ENCODE data around the gene ZNF695.
"Not testable (repeated sequence)": the region's sequence is repeated elsewhere in the genome, so short reads cannot be mapped to it uniquely, and the experiment has no call there.

Gene ZNF695

DNA sequence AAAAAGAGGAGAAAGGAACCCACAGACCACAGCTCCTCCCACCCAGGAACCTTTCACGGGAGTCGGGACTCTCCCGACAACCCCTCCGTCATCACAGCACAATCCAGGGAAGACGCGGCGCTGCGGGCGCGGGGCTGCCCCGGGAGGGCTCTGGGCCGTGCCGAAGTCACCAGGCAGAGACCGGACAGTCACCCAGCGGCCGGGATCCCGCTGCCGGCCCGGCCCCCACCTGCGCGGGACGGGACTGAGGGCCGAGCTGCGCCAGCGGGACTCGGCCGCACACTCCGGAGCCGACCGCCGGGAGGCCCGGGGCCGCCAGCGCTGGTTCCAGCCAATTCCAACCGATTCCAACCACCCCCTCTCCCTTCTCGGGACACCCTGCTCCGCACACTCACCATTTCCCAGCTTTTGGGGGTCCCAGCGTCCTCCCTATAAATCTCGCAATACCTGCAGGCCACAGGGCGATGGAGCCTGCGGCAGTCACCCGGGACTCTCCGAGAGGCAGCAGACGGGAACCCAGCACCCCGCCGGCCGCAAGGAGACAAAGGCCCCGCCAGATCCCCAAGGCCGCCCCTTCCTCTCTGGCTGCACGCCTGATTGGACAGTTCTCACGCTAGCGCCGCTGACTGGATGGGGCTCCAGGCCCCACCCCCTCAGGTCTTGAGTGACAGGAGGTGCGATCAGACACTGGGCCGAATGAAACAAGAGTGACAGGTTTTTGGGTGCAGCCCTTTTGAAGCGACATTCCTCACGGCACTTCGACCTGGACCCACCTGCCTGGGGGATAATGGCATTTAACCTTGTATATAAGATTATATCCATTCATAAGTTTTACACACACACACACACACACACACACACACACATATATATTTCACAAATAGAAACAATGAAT lies at the start of gene ZNF695:
ZNF695 (minus strand) TSS at position 547 of the 895 bp plus-strand sequence; CDS start at position 398, 149 bp downstream.
- peak; percentile 9 for DNase-seq (ENCODE audit: low read depth)

DNA sequence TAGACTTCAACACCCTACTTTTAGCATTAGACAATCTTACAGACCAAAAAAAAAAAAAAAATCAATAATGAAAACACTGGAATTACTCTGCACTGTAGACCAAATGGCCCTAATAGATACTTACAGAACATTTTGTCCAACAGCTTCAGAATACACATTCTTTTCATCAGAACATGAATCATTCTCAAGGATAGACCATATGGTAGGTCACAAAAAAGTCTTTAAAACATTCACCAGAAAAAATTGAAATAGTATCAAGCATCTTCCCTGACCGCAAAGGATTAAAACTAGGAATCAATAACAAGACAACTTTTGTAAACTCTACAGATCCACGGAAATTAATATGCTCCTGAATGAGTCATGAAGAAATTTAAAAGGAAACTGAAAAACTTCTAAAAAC lies 48.2 kb upstream of the ZNF695 start:
- DNase-seq (ENCODE audit: low read depth), result no peak

DNA sequence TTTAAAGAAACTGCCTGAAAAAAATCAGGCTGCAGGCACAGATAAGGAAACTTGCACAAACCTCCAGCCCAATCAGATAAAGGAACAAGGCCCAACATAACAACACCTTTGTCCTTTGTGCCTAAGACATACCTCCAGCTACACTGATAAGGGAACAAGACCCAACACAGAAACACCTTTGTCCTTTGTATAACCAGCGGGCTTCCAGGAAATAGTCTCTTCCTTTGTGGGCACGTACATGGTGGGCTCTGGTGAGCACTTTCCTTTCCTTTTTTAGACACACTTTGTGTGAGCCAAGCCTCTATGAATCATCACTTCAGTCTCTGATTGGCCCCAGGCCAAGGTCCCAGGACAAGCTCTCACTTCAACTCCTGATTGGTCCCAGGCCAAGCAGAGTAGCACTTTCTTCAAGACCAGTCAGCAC lies 47.1 kb upstream of the ZNF695 start:
- DNase-seq (ENCODE audit: low read depth), result no peak

DNA sequence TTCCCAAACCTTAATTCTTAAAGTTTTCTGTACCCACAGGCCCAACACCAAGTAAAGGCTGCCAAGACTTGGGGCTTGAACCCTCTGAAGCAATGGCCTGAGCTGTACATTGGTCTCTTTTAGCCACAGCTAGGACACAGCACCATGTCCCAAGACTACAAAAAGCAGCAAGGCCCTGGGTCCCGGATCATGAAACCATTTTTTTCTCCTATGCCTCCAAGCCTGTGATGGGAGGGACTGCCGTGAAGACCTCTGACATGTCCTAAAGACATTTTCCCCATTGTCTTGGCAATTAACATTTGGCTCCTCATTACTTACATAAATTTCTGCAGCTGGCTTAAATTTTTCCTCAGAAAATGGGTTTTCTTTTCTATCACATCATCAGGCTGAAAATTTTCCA lies 39.8 kb upstream of the ZNF695 start:
- no peak for DNase-seq (ENCODE audit: low read depth)

DNA sequence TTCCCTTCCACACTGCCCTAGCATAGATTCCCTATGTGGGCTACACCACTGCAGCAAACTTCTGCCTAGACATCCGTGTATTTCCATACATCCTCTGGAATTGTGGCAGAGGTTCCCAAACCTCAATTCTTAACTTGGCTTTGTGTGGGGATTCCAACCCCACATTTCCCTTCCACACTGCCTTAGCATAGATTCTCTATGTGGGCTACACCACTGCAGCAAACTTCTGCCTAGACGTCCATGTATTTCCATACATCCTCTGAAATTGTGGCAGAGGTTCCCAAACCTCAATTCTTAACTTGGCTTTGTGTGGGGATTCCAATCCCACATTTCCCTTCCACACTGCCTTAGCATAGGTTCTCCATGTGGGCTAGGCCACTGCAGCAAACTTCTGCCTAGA lies 39.4 kb upstream of the ZNF695 start:
- DNase-seq (ENCODE audit: low read depth), result no peak

DNA sequence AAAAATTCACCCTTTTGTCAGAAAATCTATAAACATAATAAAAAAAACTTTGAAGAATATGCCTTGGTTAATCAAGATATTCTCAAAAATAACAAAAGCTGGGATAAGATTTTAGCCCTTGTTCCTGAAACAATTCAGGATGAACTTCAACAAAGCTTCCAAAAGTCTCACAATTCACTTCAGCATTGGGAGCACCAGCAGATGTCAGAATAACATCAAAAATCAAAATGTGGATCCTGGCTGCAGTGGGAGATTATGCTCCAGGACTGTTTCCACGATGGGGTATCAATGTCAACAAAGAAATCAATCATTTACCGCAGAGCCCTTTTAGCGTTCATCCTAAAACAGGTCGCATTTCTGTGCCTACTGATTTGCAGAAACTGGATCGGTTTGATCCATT lies 35.5 kb upstream of the ZNF695 start:
- DNase-seq (ENCODE audit: low read depth), result no peak

DNA sequence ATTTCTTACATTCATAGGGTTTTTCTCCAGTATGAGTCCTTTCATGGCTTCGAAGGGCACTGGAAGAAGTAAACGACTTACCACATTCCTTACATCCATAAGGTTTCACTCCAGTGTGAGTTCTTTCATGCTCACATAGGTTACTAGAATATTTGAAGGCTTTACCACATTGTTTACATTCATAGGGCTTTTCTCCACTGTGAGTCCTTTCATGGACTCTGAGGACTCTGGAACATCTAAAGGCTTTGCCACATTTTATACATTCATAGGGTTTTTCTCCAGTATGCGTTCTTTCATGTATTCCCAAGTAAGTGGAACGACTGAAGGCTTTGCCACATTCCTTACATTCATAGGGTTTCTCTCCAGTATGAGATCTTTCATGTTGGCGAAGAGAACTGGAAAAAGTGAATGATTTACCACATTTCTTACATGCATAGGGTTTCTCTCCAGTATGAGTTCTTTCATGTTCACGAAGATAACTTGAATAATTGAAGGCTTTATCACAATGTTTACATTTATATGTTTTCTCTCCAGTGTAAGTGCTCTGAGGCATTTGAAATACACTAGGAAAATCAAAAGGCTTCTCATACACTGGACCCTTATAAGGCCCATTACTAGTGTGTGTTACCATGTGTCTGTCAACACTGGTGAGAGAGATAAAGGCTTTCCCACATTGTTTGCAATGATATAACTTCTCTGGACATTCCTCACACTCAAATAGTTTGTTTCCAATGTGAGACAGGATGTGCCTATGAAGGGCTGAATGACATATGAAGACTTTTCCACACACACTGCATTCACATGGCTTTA lies 29.9 kb upstream of the ZNF695 start:
- no peak for DNase-seq (ENCODE audit: low read depth)

DNA sequence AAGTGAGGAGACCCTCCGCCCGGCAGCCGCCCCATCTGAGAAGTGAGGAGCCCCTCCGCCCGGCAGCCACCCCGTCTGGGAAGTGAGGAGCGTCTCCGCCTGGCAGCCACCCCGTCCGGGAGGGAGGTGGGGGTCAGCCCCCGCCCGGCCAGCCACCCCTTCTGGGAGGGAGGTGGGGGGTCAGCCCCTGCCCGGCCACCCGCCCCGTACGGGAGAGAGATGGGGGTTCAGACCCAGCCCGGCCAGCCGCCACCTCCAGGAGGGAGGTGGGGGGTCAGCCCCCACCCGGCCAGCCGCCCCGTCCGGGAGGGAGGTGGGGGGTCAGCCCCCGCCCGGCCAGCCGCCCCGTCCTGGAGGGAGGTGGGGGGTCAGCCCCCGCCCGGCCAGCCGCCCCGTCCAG lies 24.4 kb upstream of the ZNF695 start:
- not testable (repeated sequence) for DNase-seq (ENCODE audit: low read depth)

DNA sequence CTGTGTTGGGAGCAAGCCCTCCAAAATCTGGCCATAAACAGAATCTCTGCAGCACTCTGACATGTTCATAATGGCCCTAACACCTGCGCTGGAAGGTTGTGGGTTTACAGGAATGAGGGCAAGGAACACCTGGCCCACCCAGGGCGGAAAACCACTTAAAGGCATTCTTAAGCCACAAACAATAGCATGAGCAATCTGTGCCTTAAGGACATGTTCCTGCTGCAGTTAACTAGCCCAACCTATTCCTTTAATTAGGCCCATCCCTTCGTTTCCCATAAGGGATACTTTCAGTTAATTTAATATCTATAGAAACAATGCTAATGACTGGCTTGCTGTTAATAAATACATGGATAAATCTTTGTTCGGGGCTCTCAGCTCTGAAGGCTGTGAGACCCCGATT lies 16.8 kb upstream of the ZNF695 start:
- not testable (repeated sequence) for DNase-seq (ENCODE audit: low read depth)

DNA sequence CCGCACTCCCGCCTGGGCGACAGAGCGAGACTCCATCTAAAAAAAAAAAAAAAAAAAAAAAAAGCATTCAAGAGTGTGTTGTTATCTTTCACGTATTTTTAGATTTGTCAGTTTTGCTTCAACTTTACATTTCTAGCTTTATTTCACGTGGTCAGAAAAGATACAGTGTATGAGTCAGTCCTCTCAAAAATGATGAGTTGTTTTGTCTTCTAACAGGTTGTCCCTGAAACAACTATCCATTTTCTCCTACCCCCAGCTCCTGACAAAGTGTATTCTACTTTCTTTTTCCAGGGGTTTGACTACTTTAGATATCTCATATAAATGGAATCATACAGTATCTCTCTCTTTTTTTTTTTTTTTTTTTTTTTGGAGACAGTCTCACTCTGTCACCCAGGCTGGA lies 5.5 kb upstream of the ZNF695 start:
- DNase-seq (ENCODE audit: low read depth), result no peak

DNA sequence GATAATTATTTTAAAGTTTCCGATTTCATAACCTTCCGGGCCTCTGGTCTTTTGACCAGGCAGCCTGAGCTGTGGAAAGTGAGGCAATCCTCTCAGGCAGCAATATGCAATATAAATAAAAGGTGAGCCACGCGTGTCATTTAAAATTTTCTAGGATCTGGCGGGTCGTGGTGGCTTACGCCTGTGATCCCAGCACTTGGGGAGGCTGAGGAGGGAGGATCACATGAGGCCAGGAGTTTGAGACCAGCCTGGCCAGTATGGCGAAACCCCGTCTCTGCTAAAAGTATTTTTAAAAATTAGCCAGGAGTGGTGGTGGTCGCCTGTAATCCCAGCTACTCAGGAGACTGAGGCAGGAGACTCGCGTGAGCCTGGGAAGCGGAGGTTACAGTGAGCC lies 546 bp upstream of the ZNF695 start:
- DNase-seq (ENCODE audit: low read depth), result no peak

DNA sequence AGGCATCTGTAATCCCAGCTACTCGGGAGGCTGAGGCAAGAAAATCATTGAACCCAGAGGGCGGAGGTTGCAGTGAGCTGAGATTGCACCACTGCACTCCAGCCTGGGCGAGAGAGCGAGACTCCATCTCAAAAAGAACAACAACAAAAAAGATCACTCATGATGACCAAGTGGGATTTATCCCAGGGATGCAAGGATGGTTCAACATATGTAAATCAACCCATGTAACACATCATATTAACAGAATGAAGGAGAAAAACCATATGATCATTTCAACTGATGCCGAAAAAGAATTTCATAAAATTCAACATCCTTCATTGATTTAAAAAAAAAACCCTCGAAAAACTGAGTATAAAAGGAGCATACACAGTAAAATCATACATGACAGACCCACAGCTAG lies 3.8 kb downstream of the ZNF695 start:
- not testable (repeated sequence) for DNase-seq (ENCODE audit: low read depth)

DNA sequence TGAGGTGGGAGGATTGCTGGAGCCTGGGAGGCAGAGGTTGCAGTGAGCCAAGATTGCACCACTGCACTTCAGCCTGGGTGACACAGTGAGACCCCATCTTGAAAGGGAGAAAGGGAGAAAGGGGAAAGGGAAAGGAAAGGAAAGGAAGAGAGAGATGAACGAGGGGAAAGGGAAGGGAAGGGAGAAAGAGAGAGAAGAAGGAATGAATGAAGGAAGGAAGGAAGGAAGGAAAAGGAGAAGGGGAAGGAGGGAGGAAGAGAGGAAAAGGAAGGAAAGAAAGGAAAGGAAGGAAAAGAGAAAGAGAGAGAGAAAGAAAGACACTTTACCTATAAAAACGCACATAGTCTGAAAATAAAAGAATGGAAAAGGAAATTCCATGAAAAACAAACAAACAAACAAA lies 18.0 kb downstream of the ZNF695 start:
- no peak for DNase-seq (ENCODE audit: low read depth)

DNA sequence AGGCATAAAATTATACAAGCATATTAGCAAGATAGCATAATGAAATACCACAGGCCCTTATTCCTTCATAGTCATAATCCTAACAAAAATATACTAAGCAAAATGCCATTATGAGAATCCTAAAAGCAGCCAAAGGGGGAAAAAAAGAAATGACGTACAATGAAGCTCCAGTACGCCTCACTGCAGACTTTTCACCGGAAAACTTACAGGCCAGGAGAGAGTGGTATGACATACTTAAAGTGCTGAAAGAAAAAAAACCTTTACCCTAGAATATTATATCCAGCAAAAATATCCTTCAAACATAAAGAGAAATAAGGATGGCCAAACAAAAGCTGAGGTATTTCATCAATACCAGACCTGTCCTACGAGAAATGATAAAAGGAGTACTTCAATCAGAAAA lies 19.5 kb downstream of the ZNF695 start:
- DNase-seq (ENCODE audit: low read depth), result no peak

DNA sequence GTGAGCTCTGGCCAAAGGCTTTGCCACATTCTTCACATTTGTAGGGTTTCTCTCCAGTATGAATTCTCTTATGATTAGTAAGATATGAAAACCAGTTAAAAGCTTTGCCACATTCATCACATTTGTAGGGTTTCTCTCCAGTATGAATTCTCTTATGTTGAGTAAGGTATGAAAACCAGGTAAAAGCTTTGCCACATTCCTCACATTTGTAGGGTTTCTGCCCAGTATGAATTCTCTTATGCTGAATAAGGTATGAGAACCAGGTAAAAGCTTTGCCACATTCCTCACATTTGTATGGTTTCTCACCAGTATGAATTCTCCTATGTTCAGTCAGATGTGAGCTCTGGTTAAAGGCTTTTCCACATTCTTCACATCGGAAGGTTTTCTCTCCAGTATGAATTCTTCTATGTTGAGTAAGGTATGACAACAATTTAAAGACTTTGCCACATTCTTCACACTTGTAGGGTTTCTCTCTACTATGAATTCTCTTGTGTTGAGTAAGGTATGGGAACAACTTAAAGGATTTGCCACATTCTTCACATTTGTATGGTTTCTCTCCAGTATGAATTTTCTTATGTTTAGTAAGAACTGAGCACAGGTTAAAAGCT lies 20.7 kb downstream of the ZNF695 start:
- no peak for DNase-seq (ENCODE audit: low read depth)

DNA sequence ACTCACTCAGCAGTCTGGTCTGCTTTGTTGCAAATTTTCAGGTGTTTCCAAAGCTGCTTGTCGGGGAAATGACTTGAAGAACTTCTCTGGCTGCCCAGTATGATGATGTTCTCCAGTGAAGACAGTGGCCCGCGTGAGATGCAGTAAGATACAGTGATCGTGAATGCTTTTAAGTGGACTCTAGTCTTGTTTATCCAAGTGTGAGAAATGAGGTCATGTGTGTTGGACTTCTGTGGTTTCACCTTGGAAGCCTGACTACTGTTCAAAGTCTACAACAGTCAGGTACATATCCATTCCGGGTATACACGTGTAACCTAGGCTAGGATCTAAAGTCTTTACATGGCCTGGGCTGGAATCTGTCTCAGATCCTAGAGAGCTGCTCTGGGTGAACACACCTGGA lies 29.1 kb downstream of the ZNF695 start:
- no peak for DNase-seq (ENCODE audit: low read depth)

DNA sequence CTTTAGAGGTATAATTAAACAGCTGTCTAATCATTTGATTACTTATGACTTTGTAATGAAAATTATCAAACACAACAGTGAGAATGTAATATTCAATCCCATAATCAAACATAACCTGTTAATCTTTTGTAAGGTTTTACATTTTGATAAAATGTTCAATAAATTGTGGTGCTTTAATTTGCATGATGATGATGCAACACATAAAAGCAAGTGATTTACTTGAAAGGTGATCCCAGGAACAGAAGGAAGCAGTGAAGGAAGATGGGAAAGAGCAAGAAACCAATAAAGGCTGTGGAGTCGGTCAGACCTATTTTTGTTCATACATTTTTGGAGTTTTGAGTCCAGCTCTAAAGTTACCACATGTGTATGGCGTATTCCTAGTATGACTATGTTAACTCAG lies 29.6 kb downstream of the ZNF695 start:
- DNase-seq (ENCODE audit: low read depth), result no peak

DNA sequence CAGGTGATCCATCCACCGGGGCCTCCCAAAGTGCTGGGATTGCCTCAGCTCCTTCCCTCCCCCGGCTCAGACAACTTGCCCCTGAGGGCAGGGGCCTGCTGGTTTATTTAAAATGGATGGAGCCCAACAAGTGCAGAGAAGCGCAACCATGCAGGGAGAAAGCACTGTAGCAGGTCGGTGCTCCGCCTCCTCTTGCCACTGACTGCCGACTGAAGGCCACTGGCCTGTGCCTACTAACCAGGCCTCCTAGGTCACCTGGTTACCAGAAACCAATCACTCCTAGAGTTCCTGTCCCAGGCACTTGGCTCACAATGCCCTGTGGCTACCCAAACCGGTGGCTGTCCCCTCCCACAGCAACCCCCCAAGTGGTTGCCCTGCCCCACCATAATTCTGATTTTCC lies 35.9 kb downstream of the ZNF695 start:
- DNase-seq (ENCODE audit: low read depth), result no peak

DNA sequence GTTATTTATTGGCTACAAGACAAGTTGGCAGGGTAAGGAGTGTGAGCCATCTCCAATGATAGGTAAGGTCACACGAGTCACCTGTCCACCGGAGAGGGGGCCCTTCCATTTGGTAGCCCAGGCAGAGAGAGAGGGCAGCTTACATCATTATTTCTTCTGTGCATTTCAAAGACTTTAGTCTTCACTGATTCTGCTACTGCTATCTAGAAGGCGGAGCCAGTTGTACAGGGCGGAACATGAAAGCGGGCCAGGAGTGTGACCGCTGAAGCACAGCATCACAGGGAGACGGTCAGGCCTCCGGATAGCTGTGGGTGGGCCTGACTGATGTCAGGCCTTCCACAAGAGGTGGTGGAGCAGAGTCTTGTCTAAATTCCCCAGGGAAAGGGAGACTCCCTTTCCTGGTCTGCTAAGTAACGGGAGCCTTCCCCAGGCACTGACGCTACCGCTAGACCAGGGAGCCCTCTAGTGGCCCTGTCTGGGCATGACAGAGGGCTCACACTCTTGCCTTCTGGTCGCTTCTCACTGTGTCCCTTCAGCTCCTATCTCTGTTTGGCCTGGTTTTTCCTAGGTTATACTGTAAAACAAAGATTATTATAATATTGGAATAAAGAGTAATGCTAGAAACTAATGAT lies 36.7 kb downstream of the ZNF695 start:
- DNase-seq (ENCODE audit: low read depth), result no peak

DNA sequence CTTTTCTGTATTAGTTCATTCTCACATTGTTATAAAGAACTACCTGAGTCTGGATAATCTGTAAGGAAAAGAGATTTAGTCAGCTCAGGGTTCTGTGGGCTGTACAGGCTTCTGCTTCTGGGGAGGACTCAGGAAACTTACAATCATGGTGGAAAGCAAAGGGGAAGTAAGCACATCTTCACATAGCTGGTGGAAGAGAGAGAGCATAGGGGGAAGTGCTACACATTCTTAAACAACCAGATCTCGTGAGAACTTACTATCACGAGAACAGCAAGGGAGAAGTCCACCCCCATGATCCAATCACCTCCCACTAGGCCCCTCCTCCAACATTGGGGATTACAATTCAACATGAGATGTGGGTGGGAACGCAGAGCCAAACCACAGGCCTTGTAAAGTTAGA lies 38.2 kb downstream of the ZNF695 start:
- no peak for DNase-seq (ENCODE audit: low read depth)

DNA sequence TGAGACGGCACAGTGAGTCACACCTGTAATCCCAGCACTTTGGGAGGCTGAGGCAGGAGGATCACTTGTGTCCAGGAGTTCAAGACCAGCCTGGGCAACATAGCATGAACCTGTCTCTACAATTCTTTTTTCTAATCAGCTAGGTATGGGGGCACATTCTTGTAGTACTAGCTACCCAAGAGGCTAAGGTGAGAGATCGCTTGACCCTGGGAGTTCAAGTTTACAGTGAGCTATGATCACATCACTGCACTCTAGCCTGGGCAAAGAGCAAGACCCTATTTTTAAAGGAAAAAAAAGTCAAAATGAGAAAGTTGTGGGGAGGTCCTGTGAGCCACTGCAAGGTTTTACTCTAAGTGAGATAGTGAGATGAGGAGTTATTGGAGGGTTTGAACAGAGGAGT lies 41.4 kb downstream of the ZNF695 start:
- DNase-seq (ENCODE audit: low read depth), result no peak

DNA sequence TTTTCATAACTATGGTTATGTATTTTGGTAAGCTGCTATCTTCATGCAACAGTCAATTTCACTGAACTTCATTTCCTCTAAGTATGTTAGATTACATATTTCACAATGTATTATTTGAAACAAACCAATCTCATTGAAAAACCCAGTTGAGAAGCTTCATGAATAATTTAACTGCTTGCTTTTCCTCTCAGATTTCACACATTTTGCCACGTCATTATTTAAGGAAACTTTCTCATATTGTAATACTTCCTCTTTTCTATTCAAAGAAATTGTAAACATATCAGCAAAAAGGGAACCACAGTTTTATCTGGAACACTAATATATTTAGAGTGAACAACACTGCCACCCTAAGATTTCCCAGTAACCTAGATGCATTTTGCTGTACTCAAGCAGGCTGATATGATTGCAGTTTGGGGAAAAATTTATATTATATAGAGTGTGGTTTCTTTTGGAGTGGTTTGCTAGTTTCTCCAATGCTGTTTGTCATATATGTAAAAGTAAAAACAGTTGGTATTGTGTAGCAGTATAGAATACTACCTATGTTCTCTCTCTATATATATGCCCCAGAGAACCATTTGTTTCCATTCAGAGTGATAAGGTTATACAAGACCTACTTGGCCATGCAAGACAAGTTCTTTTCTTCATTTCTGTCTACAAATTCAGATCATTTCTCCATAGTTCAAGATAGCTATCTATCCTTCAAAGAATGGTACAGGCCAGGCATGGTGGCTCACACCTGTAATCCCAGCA lies 47.7 kb downstream of the ZNF695 start:
- DNase-seq (ENCODE audit: low read depth), result no peak
